Kidney capillary endothelial cell (primary cell): Measurements from ENCODE around the gene GCA.
A peak's percentile ranks its signal among the peaks of the same experiment; 100 is the strongest.

Experiments
- DNase-seq: peaks from one replicate; pipeline ENCODE4 v3.0.0-alpha.2; 2018; ENCODE audit warnings: low spot score

The GCA gene

GRCh38 chr2:162343824-162344616, at the start of gene GCA:
GCA (plus strand) TSS chr2:162344132; CDS start chr2:162344249, 117 bp downstream.
- peak; percentile 86 for DNase-seq

GRCh38 chr2:162295009-162295408, 48.9 kb upstream of the GCA start:
- DNase-seq, result no peak

- DNase-seq, result peak; percentile 68
Measured at GRCh38 chr2:162297925-162298552, 45.9 kb upstream of the GCA start.

- no peak for DNase-seq
Measured at GRCh38 chr2:162298669-162299335, 45.1 kb upstream of the GCA start.

- DNase-seq, result no peak
Measured at GRCh38 chr2:162300266-162300665, 43.7 kb upstream of the GCA start.

- peak; percentile 78 for DNase-seq
Measured at GRCh38 chr2:162301151-162301804, 42.7 kb upstream of the GCA start.

- DNase-seq, result no peak
Measured at GRCh38 chr2:162301877-162302276, 42.1 kb upstream of the GCA start.

GRCh38 chr2:162305901-162306300, 38.0 kb upstream of the GCA start:
- DNase-seq, result no peak

- no peak for DNase-seq
Measured at GRCh38 chr2:162308747-162309503, 35.0 kb upstream of the GCA start.

- no peak for DNase-seq
Measured at GRCh38 chr2:162312853-162313252, 31.1 kb upstream of the GCA start.

GRCh38 chr2:162315938-162316337, 28.0 kb upstream of the GCA start:
- DNase-seq, result no peak

- DNase-seq, result no peak
Measured at GRCh38 chr2:162316590-162316989, 27.3 kb upstream of the GCA start.

- no peak for DNase-seq
Measured at GRCh38 chr2:162317058-162317742, 26.7 kb upstream of the GCA start.

- no peak for DNase-seq
Measured at GRCh38 chr2:162317861-162318327, 26.0 kb upstream of the GCA start.

GRCh38 chr2:162318328-162319180, 25.4 kb upstream of the GCA start, which contains the start of gene IFIH1:
IFIH1 (minus strand) TSS chr2:162318684; CDS start chr2:162318307, 377 bp downstream.
- DNase-seq, result peak; percentile 72

- DNase-seq, result no peak
Measured at GRCh38 chr2:162320864-162321517, 22.9 kb upstream of the GCA start.

- no peak for DNase-seq
Measured at GRCh38 chr2:162324953-162325352, 19.0 kb upstream of the GCA start.

GRCh38 chr2:162327134-162327769, 16.7 kb upstream of the GCA start:
- no peak for DNase-seq

- DNase-seq, result no peak
Measured at GRCh38 chr2:162327806-162328205, 16.1 kb upstream of the GCA start.
